HG03354 (cell line): ENCODE data around the gene TMEM187.

ENCODE experiments used
- ATAC-seq: cut with Tn5 transposase; IDR thresholded peaks from one replicate; pipeline ENCODE4 v1.9.1; 2021; ENCODE audit warnings: mild to moderate bottlenecking; ENCODE audit not compliant: unreplicated experiment, poor library complexity, severe bottlenecking

The TMEM187 gene

GRCh38 chrX:153952373-153953026 is 20.1 kb upstream of the TMEM187 start:
- ATAC-seq: no peak

GRCh38 chrX:153953342-153953830 is 19.2 kb upstream of the TMEM187 start:
- peak; percentile 78 for ATAC-seq

GRCh38 chrX:153953892-153954557 is 18.5 kb upstream of the TMEM187 start:
- ATAC-seq: no peak

- no peak for ATAC-seq
Measured at GRCh38 chrX:153954558-153955227, 17.9 kb upstream of the TMEM187 start.

GRCh38 chrX:153955228-153955732 is 17.3 kb upstream of the TMEM187 start:
- ATAC-seq: no peak

- ATAC-seq: no peak
Measured at GRCh38 chrX:153956044-153956907, 16.3 kb upstream of the TMEM187 start.

- no peak for ATAC-seq
Measured at GRCh38 chrX:153957224-153957623, 15.3 kb upstream of the TMEM187 start.

- no peak for ATAC-seq
Measured at GRCh38 chrX:153958605-153959004, 13.9 kb upstream of the TMEM187 start.

- no peak for ATAC-seq
Measured at GRCh38 chrX:153959649-153960048, 12.9 kb upstream of the TMEM187 start.

- ATAC-seq: no peak
Measured at GRCh38 chrX:153960077-153960476, 12.5 kb upstream of the TMEM187 start.

GRCh38 chrX:153960786-153961185 is 11.8 kb upstream of the TMEM187 start:
- ATAC-seq: no peak

GRCh38 chrX:153961292-153961691 is 11.3 kb upstream of the TMEM187 start:
- ATAC-seq: no peak

- ATAC-seq: no peak
Measured at GRCh38 chrX:153963546-153963945, 9.0 kb upstream of the TMEM187 start.

GRCh38 chrX:153964105-153964504 is 8.4 kb upstream of the TMEM187 start:
- ATAC-seq: no peak

GRCh38 chrX:153965406-153965805 is 7.1 kb upstream of the TMEM187 start:
- no peak for ATAC-seq

- ATAC-seq: no peak
Measured at GRCh38 chrX:153966283-153966688, 6.3 kb upstream of the TMEM187 start.

- ATAC-seq: no peak
Measured at GRCh38 chrX:153966841-153967535, 5.6 kb upstream of the TMEM187 start.

GRCh38 chrX:153967536-153968224 is 4.9 kb upstream of the TMEM187 start:
- no peak for ATAC-seq

- no peak for ATAC-seq
Measured at GRCh38 chrX:153968255-153968654, 4.3 kb upstream of the TMEM187 start.
